HepG2 (cell line): Measurements from ENCODE around the gene RAB3IP. TPM values are rescaled to one million over a fixed set of nuclear protein-coding genes. Genes with fewer than 3 reads are reported as not detected.
A peak's percentile ranks its signal among the peaks of the same experiment; 100 is the strongest.

ENCODE experiments used
- AGO1 ChIP-seq: fragments of 200-400 bp; formaldehyde crosslinking; IDR thresholded peaks from 2 replicates; pipeline ENCODE4 v1.6.1; 2017; ENCODE audit warnings: mild to moderate bottlenecking, low read depth, low read length, moderate library complexity; ENCODE audit not compliant: poor library complexity, severe bottlenecking
- E2F1 ChIP-seq: sonication (generic); formaldehyde crosslinking; IDR thresholded peaks from 2 replicates; pipeline ENCODE4 v1.5.0; 2020; ENCODE audit warnings: missing genetic modification reagents
- FOXJ3 ChIP-seq: sonication (generic); formaldehyde crosslinking; IDR thresholded peaks from 2 replicates; pipeline ENCODE4 v1.4.0; 2020; ENCODE audit warnings: missing genetic modification reagents, mild to moderate bottlenecking, borderline replicate concordance
- IRF9 ChIP-seq: sonication (generic); formaldehyde crosslinking; IDR thresholded peaks from 2 replicates; pipeline ENCODE4 v1.8.0; 2022; ENCODE audit warnings: missing genetic modification reagents, mild to moderate bottlenecking, borderline replicate concordance
- JUND ChIP-seq: sonication (generic); formaldehyde crosslinking; IDR thresholded peaks from 2 replicates; pipeline ENCODE4 v1.8.0; 2022; ENCODE audit warnings: mild to moderate bottlenecking, missing genetic modification reagents
- MEIS1 ChIP-seq: sonication (generic); formaldehyde crosslinking; IDR thresholded peaks from 2 replicates; pipeline ENCODE4 v1.9.0; 2021; ENCODE audit warnings: mild to moderate bottlenecking, missing genetic modification reagents, moderate library complexity, borderline replicate concordance
- NFE2L1 ChIP-seq: sonication (generic); formaldehyde crosslinking; IDR thresholded peaks from 2 replicates; pipeline ENCODE4 v1.4.0; 2020; ENCODE audit warnings: missing genetic modification reagents, mild to moderate bottlenecking, borderline replicate concordance
- NFRKB ChIP-seq: fragments of 450-650 bp; IDR thresholded peaks from 2 replicates; pipeline ENCODE4 v1.6.1; 2017
- SNRNP70 ChIP-seq: fragments of 200-400 bp; formaldehyde crosslinking; IDR thresholded peaks from 2 replicates; pipeline ENCODE4 v1.6.1; 2017; ENCODE audit warnings: mild to moderate bottlenecking, low read depth, low read length, moderate library complexity
- STAT6 ChIP-seq: sonication (generic); formaldehyde crosslinking; IDR thresholded peaks from 2 replicates; pipeline ENCODE4 v1.4.0; 2020; ENCODE audit warnings: missing genetic modification reagents, mild to moderate bottlenecking, borderline replicate concordance
- ZBED4 ChIP-seq: sonication (generic); formaldehyde crosslinking; IDR thresholded peaks from 2 replicates; pipeline ENCODE4 v1.4.0; 2020; ENCODE audit warnings: missing genetic modification reagents, borderline replicate concordance
- ZHX1 ChIP-seq: sonication (generic); formaldehyde crosslinking; IDR thresholded peaks from 2 replicates; pipeline ENCODE4 v1.8.1; 2022; ENCODE audit warnings: low read depth, mild to moderate bottlenecking, missing genetic modification reagents
- ZKSCAN5 ChIP-seq: sonication (generic); formaldehyde crosslinking; IDR thresholded peaks from 2 replicates; pipeline ENCODE4 v1.5.1; 2020; ENCODE audit warnings: mild to moderate bottlenecking, missing genetic modification reagents
- ZNF138 ChIP-seq: sonication (generic); formaldehyde crosslinking; IDR thresholded peaks from 2 replicates; pipeline ENCODE4 v1.5.0; 2020; ENCODE audit warnings: mild to moderate bottlenecking, low read depth, missing genetic modification reagents
- ZNF878 ChIP-seq: sonication (generic); formaldehyde crosslinking; IDR thresholded peaks from 2 replicates; pipeline ENCODE4 v1.8.1; 2023; ENCODE audit warnings: mild to moderate bottlenecking, missing genetic modification reagents, moderate library complexity
- polyA plus RNA-seq, 8 experiments: library from polyadenylated mRNA; depleted of rRNA in 3 of 8; stranded (reverse) in 7 of 8; unstranded in 1 of 8; fragments of >200 nt; fragmentation: Illumina TruSeq in 4 of 8; extraction: Trizol in 4 of 8; gene quantifications; 2 replicates each; pipeline versions ENCODE4 v1.2.1 to v1.2.3, GENCODE V29; 2011 to 2016; ENCODE audit warnings: low read depth in 4 of 8, missing spikeins in 1 of 8, mixed read lengths in 1 of 8; ENCODE audit not compliant: insufficient read depth in 1 of 8
- total RNA-seq, 5 experiments: library from RNA; depleted of rRNA; stranded (reverse); fragments of >200 nt; fragmentation: Illumina TruSeq; extraction: Trizol; gene quantifications; 2 replicates each; pipeline ENCODE4 v1.2.3, GENCODE V29; 2016; ENCODE audit warnings: low read depth in 1 of 5

RAB3IP gene
- total and polyA plus RNA-seq, 2 of the 13 experiments (the other 11 are each of a cell fraction or from before 2014, with no cell fraction given): 33.6 to 41.1 TPM

- TF ChIP-seq AGO1: no peak
- no peak for TF ChIP-seq FOXJ3 (CRISPR knock-in tag)
- TF ChIP-seq JUND (CRISPR knock-in tag): no peak
- no peak for TF ChIP-seq ZNF878
- TF ChIP-seq STAT6 (CRISPR knock-in tag): no peak
- TF ChIP-seq ZKSCAN5 (CRISPR knock-in tag): no peak
- TF ChIP-seq NFE2L1 (CRISPR knock-in tag): no peak
- TF ChIP-seq E2F1 (CRISPR knock-in tag): peak; percentile 54; the same call in 1 of the 2 replicates
- TF ChIP-seq SNRNP70: no peak
- no peak for TF ChIP-seq IRF9 (CRISPR knock-in tag)
- no peak for TF ChIP-seq MEIS1 (CRISPR knock-in tag)
- TF ChIP-seq NFRKB: no peak
- no peak for TF ChIP-seq ZNF138
- TF ChIP-seq ZBED4 (CRISPR knock-in tag): 0 out of 2 replicates have a peak, but pooled peaks have one; percentile 15
- no peak for TF ChIP-seq ZHX1 (CRISPR knock-in tag)
Observed at GRCh38 chr12:69738351-69739286, at the start of gene RAB3IP (continued).
